SK-N-SH treated with all-trans-retinoic acid at 6 μM for 48 hours (cell line): ENCODE results near the gene STARD10.

Experiments used
- ATAC-seq: fragments of 200-7000 bp; cut with Tn5 transposase; 3 replicates; pipeline ENCODE4 v1.9.1; 2020; ENCODE audit warnings: mild to moderate bottlenecking, moderate library complexity
- ARNTL ChIP-seq: fragments of 450-650 bp; formaldehyde crosslinking; IDR thresholded peaks from 2 replicates; pipeline ENCODE4 v1.5.0; 2020; ENCODE audit warnings: low read depth, mild to moderate bottlenecking, moderate library complexity, borderline replicate concordance
- BACH2 ChIP-seq: fragments of 250-450 bp; sonication (Bioruptor Pico); IDR thresholded peaks from 2 replicates; pipeline ENCODE4 v1.9.0; 2021; ENCODE audit warnings: mild to moderate bottlenecking, borderline replicate concordance
- CSDC2 ChIP-seq: fragments of 250-450 bp; sonication (Bioruptor Pico); IDR thresholded peaks from 2 replicates; pipeline ENCODE4 v1.5.0; 2020; ENCODE audit warnings: mild to moderate bottlenecking, moderate library complexity
- ESRRG ChIP-seq: fragments of 250-450 bp; sonication (Bioruptor Pico); IDR thresholded peaks from 2 replicates; pipeline ENCODE4 v1.6.1; 2021; ENCODE audit warnings: mild to moderate bottlenecking
- GLIS3 ChIP-seq: fragments of 250-450 bp; sonication (Bioruptor Pico); IDR thresholded peaks from 2 replicates; pipeline ENCODE4 v1.5.0; 2020; ENCODE audit warnings: mild to moderate bottlenecking, moderate library complexity
- ISL1 ChIP-seq: fragments of 250-450 bp; sonication (Bioruptor Pico); IDR thresholded peaks from 2 replicates; pipeline ENCODE4 v2.1.2; 2022; ENCODE audit warnings: mild to moderate bottlenecking, moderate library complexity
- OSR1 ChIP-seq: fragments of 250-450 bp; sonication (Bioruptor Pico); IDR thresholded peaks from 2 replicates; pipeline ENCODE4 v1.8.0; 2022; ENCODE audit warnings: moderate library complexity, mild to moderate bottlenecking, inconsistent platforms
- PPARA ChIP-seq: fragments of 250-450 bp; sonication (Bioruptor Pico); IDR thresholded peaks from 2 replicates; pipeline ENCODE4 v1.5.0; 2020; ENCODE audit warnings: mild to moderate bottlenecking, borderline replicate concordance
- SNAI2 ChIP-seq: fragments of 250-450 bp; sonication (Bioruptor Pico); IDR thresholded peaks from 2 replicates; pipeline ENCODE4 v1.5.0; 2020; ENCODE audit warnings: mild to moderate bottlenecking, moderate library complexity
- TCF4 ChIP-seq: fragments of 250-450 bp; sonication (Bioruptor Pico); IDR thresholded peaks from 2 replicates; pipeline ENCODE4 v1.8.0; 2021; ENCODE audit warnings: mild to moderate bottlenecking, moderate library complexity, borderline replicate concordance
- TOX ChIP-seq: fragments of 250-450 bp; sonication (Bioruptor Pico); IDR thresholded peaks from 2 replicates; pipeline ENCODE4 v1.8.0; 2021; ENCODE audit warnings: mild to moderate bottlenecking, moderate library complexity, borderline replicate concordance
- ZC3H10 ChIP-seq: fragments of 250-450 bp; sonication (Bioruptor Pico); IDR thresholded peaks from 2 replicates; pipeline ENCODE4 v1.5.1; 2021; ENCODE audit warnings: mild to moderate bottlenecking, moderate library complexity
- ZFP30 ChIP-seq: fragments of 450-650 bp; formaldehyde crosslinking; IDR thresholded peaks from 2 replicates; pipeline ENCODE4 v1.5.0; 2022; ENCODE audit warnings: mild to moderate bottlenecking, moderate library complexity
- ZNF565 ChIP-seq: fragments of 450-650 bp; formaldehyde crosslinking; conservative IDR thresholded peaks from 2 replicates; pipeline ENCODE4 v1.5.0; 2020; ENCODE audit warnings: low read depth, mild to moderate bottlenecking, moderate library complexity
- ZNF70 ChIP-seq: fragments of 450-650 bp; formaldehyde crosslinking; IDR thresholded peaks from 2 replicates; pipeline ENCODE4 v1.5.0; 2020; ENCODE audit warnings: mild to moderate bottlenecking, moderate library complexity
- ZNF8 ChIP-seq: fragments of 450-650 bp; formaldehyde crosslinking; IDR thresholded peaks from 2 replicates; pipeline ENCODE4 v1.5.0; 2020; ENCODE audit warnings: mild to moderate bottlenecking, moderate library complexity
- TF ChIP-seq, protein P1 (sequence below): fragments of 250-450 bp; sonication (Bioruptor Pico); IDR thresholded peaks from 2 replicates; pipeline ENCODE4 v1.5.0; 2020; ENCODE audit warnings: mild to moderate bottlenecking, moderate library complexity
- TF ChIP-seq, protein P2 (sequence below): fragments of 250-450 bp; sonication (Bioruptor Pico); IDR thresholded peaks from 2 replicates; pipeline ENCODE4 v1.5.1; 2020; ENCODE audit warnings: low read depth, mild to moderate bottlenecking, moderate library complexity
- TF ChIP-seq, protein P3 (sequence below): fragments of 250-450 bp; sonication (Bioruptor Pico); IDR thresholded peaks from 2 replicates; pipeline ENCODE4 v1.8.0; 2021; ENCODE audit warnings: low read depth, mild to moderate bottlenecking, moderate library complexity, borderline replicate concordance
- TF ChIP-seq, protein P4 (sequence below): fragments of 250-450 bp; sonication (Bioruptor Pico); IDR thresholded peaks from 2 replicates; pipeline ENCODE4 v1.5.1; 2021; ENCODE audit warnings: mild to moderate bottlenecking, moderate library complexity

Gene STARD10

DNA sequence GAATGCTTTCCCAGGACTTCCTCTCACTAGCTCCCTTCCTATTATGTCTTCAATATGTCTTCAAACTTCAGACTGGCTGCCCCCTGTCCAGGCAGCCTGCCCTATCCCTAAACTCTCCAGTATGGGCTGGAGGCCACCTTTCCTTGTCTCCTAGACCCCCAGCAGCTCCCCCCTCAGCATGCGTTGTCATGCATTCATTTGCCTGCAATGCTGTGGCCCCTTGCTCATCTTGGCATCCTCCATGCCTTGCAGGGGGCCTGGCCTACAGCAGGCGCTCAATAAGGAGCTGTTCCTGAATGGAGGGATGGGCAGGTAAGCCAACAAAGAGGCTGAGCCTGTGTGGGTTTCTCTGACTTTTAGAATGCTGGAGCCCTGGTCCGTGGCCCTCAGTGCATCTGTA lies 25.3 kb downstream of the STARD10 start (continued):
- TF ChIP-seq, protein P1, sequence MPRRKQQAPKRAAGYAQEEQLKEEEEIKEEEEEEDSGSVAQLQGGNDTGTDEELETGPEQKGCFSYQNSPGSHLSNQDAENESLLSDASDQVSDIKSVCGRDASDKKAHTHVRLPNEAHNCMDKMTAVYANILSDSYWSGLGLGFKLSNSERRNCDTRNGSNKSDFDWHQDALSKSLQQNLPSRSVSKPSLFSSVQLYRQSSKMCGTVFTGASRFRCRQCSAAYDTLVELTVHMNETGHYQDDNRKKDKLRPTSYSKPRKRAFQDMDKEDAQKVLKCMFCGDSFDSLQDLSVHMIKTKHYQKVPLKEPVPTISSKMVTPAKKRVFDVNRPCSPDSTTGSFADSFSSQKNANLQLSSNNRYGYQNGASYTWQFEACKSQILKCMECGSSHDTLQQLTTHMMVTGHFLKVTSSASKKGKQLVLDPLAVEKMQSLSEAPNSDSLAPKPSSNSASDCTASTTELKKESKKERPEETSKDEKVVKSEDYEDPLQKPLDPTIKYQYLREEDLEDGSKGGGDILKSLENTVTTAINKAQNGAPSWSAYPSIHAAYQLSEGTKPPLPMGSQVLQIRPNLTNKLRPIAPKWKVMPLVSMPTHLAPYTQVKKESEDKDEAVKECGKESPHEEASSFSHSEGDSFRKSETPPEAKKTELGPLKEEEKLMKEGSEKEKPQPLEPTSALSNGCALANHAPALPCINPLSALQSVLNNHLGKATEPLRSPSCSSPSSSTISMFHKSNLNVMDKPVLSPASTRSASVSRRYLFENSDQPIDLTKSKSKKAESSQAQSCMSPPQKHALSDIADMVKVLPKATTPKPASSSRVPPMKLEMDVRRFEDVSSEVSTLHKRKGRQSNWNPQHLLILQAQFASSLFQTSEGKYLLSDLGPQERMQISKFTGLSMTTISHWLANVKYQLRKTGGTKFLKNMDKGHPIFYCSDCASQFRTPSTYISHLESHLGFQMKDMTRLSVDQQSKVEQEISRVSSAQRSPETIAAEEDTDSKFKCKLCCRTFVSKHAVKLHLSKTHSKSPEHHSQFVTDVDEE (CRISPR knock-in tag): no peak
- TF ChIP-seq TOX (CRISPR knock-in tag): no peak
- TF ChIP-seq, all 23 proteins: peak for 0

DNA sequence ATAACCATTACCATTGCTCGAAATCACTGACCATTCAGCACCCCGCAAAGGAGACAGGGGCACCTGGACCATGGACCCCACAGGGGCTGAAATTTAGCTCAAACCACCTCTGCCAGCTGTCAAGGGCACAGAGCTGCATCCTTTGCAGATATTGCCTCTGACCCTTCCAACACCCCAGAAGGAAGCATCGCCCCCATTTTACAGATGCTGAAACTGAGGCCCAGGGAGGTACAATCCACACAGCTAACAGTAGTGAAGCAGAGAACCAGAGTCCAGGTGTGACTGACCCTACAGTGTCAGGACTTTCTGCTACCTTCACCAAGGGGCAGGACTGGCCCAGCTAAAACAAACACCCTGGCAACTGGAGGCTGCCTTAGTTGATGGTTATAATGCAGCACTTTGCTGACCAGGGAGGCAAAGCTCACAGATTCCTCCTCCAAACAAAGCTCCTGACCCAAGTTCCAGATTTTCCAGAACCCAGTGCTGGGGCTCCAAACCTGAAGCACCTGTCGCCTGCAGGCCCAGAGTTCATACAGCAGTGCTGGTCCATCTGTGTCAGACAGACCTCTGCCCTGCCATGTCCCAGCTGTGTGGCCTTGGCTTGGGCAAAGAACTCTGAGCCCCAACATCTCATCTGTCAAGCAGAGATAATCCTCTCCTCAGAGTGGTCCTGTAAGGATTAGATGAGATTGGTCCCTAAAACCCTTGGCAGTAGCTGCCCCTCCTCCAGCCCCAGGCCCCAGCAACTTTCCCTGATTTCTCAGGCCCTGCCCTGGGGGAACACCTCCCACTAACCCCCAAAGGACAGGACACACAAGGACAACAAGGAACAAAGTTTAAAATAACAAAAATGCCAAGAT lies 26.4 kb downstream of the STARD10 start:
- no peak for TF ChIP-seq BACH2 (CRISPR knock-in tag)
- TF ChIP-seq ZNF70: no peak
- ATAC-seq: no peak

DNA sequence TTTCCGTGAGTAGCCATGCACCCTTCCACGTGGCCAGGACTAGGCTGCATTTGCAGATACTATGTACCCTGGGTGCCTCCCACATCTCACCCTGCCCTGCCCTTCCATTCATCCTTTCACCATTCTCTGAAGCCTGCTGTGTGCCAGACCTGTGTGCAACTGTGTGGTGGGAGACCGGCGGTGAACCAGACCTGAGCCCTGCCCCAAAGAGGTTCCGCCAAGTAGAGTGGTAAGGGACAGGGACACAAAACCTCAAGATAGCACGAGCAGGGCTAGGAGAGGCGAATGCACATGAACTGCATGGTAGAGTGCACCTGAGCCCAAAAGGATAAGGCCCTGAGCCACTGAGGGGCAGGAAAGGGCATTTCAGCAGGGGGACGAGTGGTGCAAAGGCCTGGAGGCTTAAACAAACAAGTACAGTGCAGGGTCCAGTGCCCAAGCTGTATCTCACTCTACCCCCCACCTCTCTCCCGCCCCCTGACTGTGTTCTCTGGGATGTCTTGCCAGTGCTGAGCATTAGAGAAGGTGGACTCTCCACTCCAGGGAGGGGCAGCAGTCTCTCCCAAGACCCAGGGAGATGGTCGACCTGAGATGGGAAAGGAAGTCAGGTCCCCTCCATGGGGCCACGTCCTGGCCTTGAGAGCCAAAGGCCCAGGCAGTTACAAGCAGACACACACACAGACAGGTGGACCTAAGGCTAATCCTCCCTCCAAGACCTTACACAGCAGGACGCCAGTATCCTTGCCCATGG lies 27.5 kb downstream of the STARD10 start:
- TF ChIP-seq ZFP30 (CRISPR knock-in tag) (no peak), CSDC2 (CRISPR knock-in tag) (no peak), ZNF70 (no peak), ZNF565 (CRISPR knock-in tag) (no peak)
- TF ChIP-seq, protein P2, sequence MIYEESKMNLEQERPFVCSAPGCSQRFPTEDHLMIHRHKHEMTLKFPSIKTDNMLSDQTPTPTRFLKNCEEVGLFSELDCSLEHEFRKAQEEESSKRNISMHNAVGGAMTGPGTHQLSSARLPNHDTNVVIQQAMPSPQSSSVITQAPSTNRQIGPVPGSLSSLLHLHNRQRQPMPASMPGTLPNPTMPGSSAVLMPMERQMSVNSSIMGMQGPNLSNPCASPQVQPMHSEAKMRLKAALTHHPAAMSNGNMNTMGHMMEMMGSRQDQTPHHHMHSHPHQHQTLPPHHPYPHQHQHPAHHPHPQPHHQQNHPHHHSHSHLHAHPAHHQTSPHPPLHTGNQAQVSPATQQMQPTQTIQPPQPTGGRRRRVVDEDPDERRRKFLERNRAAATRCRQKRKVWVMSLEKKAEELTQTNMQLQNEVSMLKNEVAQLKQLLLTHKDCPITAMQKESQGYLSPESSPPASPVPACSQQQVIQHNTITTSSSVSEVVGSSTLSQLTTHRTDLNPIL (CRISPR knock-in tag): no peak

DNA sequence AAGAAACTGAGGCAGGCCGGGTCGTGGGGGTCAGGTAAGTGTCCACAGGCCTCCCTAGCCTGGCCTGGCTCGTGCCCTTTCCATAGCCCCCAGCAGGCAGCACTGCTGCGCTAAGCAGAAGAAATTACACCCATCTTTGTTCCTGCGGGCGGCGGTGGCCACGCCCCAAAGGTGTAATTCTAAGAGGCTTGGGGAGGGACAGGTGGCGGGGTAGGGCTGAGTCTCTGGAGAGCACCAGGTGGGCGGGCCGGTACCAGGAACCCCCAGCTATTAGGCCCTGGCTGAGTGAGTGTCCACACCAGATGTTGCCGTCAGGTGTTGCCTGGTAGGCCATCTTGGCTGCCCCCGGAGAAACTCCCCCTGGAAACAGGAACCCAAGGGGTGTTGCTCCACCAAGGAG lies 29.3 kb downstream of the STARD10 start:
- TF ChIP-seq ARNTL (CRISPR knock-in tag) (no peak), ZNF8 (CRISPR knock-in tag) (no peak), OSR1 (CRISPR knock-in tag) (no peak), TCF4 (CRISPR knock-in tag) (no peak), ISL1 (CRISPR knock-in tag) (no peak), TOX (CRISPR knock-in tag) (no peak), ZNF70 (no peak), ZC3H10 (CRISPR knock-in tag) (no peak), ZNF565 (CRISPR knock-in tag) (no peak), GLIS3 (CRISPR knock-in tag) (no peak), SNAI2 (CRISPR knock-in tag) (no peak), BACH2 (CRISPR knock-in tag) (no peak), PPARA (CRISPR knock-in tag) (no peak), CSDC2 (CRISPR knock-in tag) (no peak), ESRRG (CRISPR knock-in tag) (no peak)
- TF ChIP-seq, protein P3, sequence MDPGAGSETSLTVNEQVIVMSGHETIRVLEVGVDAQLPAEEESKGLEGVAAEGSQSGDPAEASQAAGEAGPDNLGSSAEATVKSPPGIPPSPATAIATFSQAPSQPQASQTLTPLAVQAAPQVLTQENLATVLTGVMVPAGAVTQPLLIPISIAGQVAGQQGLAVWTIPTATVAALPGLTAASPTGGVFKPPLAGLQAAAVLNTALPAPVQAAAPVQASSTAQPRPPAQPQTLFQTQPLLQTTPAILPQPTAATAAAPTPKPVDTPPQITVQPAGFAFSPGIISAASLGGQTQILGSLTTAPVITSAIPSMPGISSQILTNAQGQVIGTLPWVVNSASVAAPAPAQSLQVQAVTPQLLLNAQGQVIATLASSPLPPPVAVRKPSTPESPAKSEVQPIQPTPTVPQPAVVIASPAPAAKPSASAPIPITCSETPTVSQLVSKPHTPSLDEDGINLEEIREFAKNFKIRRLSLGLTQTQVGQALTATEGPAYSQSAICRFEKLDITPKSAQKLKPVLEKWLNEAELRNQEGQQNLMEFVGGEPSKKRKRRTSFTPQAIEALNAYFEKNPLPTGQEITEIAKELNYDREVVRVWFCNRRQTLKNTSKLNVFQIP (CRISPR knock-in tag): no peak
- TF ChIP-seq, protein P4, sequence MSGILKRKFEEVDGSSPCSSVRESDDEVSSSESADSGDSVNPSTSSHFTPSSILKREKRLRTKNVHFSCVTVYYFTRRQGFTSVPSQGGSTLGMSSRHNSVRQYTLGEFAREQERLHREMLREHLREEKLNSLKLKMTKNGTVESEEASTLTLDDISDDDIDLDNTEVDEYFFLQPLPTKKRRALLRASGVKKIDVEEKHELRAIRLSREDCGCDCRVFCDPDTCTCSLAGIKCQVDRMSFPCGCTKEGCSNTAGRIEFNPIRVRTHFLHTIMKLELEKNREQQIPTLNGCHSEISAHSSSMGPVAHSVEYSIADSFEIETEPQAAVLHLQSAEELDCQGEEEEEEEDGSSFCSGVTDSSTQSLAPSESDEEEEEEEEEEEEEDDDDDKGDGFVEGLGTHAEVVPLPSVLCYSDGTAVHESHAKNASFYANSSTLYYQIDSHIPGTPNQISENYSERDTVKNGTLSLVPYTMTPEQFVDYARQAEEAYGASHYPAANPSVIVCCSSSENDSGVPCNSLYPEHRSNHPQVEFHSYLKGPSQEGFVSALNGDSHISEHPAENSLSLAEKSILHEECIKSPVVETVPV (CRISPR knock-in tag): no peak
- TF ChIP-seq, protein P2 (CRISPR knock-in tag): no peak
- no peak for ATAC-seq

More for the DNA sequence above, 27.5 kb downstream of the STARD10 start:
- no peak for ATAC-seq
